Thymus (tissue), 11 donors: Measurements from ENCODE around the gene FER1L5. TPM values are rescaled to one million over a fixed set of nuclear protein-coding genes. Genes with fewer than 3 reads are reported as not detected.

ENCODE experiments used
- DNase-seq, 9 donors: peaks; one replicate each; pipeline ENCODE4 v3.0.0-alpha.2; 2013; ENCODE audit warnings: low spot score in 9 of 9, low read depth in 6 of 9, missing footprints in 1 of 9
- H3K27ac ChIP-seq, 2 donors: one replicate each; pipeline ENCODE4 v1.5.1; 2013; ENCODE audit warnings: control low read depth in 1 of 2, low read depth in 1 of 2, low read length in 1 of 2, mild to moderate bottlenecking in 1 of 2, moderate library complexity in 1 of 2
- H3K27me3 ChIP-seq, 2 donors: one replicate each; pipeline ENCODE4 v1.5.1; 2013; ENCODE audit warnings: low read length in 1 of 2; ENCODE audit not compliant: control insufficient read depth in 2 of 2, insufficient read depth in 1 of 2
- H3K36me3 ChIP-seq, 2 donors: one replicate each; pipeline ENCODE4 v1.5.1; 2013; ENCODE audit warnings: low read length in 1 of 2, mild to moderate bottlenecking in 1 of 2, moderate library complexity in 1 of 2; ENCODE audit not compliant: control insufficient read depth in 2 of 2, insufficient read depth in 2 of 2
- H3K4me1 ChIP-seq, 2 donors: one replicate each; pipeline ENCODE4 v1.5.1; 2013; ENCODE audit warnings: low read length in 2 of 2; ENCODE audit not compliant: control insufficient read depth in 2 of 2, insufficient read depth in 2 of 2
- H3K4me3 ChIP-seq, 2 donors: one replicate each; pipeline ENCODE4 v1.5.1; 2013; ENCODE audit warnings: low read length in 2 of 2, control low read depth in 1 of 2, mild to moderate bottlenecking in 1 of 2
- H3K9me3 ChIP-seq, 2 donors: one replicate each; pipeline ENCODE4 v1.5.1; 2013; ENCODE audit warnings: low read length in 1 of 2, mild to moderate bottlenecking in 1 of 2; ENCODE audit not compliant: control insufficient read depth in 2 of 2, insufficient read depth in 1 of 2
- WGBS: extraction: QIAGEN DNeasy Blood & Tissue Kit; methylation state at CpG from one replicate; pipeline ENCODE4 v1.1.7; 2013; 5-methylcytosine and 5-hydroxymethylcytosine counted together
- polyA plus RNA-seq: library from polyadenylated mRNA; stranded (reverse); fragments of 200-250 nt; gene quantifications from one replicate; pipeline ENCODE4 v1.2.3, GENCODE V29; 2013
- total RNA-seq: library from RNA; stranded (reverse); fragments of 120-200 nt; gene quantifications from one replicate; pipeline ENCODE4 v1.2.4, GENCODE V29; 2013
- donor health status: healthy.

The FER1L5 gene
- total and polyA plus RNA-seq, 2 donors, result 0.05 to 0.09 TPM

GRCh38 chr2:96684883-96685576 lies 42.5 kb downstream of the FER1L5 start:
- Histone ChIP-seq H3K27me3 (no peaks in the 10 kb centered on the region), H3K27ac (no peak overlapping the region), H3K4me3 (no peak overlapping the region), H3K36me3 (no peaks in the 10 kb centered on the region), H3K4me1 (no peaks in the 10 kb centered on the region), H3K9me3 (no peaks in the 10 kb centered on the region)
- DNase-seq, result no peak
- 91% methylated on average over 16 of the region's 16 CpGs for WGBS

DNA sequence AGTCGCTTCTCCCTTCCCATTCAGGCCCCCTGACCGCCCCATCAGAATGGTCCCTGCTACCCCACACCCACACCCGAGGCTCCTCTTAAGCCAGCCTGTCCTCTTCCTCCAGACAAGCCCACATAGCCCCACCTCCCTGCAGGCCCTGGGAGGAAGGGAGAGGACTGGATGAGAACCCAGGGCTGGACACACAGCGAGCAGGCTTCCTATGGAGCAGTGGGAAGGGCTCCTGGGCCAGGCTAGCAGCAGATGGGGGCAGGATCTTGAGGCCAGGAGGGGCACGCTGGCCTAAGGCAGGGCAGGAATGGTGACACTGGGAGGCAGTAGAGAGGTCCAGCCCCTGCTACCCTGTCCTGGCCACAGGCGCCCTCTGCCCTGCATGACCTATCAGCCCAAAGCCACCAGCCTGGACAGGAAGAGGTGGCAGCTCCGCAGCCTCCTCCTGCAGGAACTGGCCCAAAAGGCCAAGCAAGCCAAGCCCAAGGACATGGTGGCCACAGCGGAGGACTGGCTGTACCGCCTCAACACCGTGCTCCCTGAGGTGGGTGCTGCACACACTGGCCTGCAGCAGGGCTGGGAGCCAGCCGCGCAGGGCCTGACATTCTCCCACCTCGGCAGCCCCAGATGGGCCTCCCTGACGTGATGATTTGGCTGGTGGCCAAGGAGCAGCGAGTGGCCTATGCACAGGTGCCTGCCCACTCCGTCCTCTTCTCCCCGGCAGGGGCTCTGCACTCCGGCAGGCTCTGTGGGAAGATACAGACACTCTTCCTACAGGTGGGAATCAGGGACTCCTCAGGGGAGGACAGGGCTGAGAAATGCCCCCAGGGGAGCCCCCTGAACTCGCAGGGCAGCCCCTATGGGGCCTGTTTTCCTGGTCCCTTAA lies 43.3 kb downstream of the FER1L5 start:
- DNase-seq, result no peak
- no peaks in the 10 kb centered on the region for H3K27me3 ChIP-seq
- H3K27ac ChIP-seq, result no peak overlapping the region
- no peak overlapping the region for H3K4me3 ChIP-seq
- no peaks in the 10 kb centered on the region for H3K36me3 ChIP-seq
- H3K4me1 ChIP-seq, result no peaks in the 10 kb centered on the region
- no peaks in the 10 kb centered on the region for H3K9me3 ChIP-seq
- WGBS, result 72% methylated on average over 19 of the region's 19 CpGs

GRCh38 chr2:96687266-96687665 lies 44.7 kb downstream of the FER1L5 start:
- WGBS, result 98% methylated on average over 3 of the region's 3 CpGs
- Histone ChIP-seq H3K27me3 (no peaks in the 10 kb centered on the region), H3K4me3 (no peak overlapping the region), H3K27ac (no peak overlapping the region), H3K36me3 (no peaks in the 10 kb centered on the region), H3K4me1 (no peaks in the 10 kb centered on the region), H3K9me3 (no peaks in the 10 kb centered on the region)
- no peak for DNase-seq

GRCh38 chr2:96687711-96688640 lies 45.4 kb downstream of the FER1L5 start:
- H3K27ac ChIP-seq, result no peak overlapping the region
- 94% methylated on average over 27 of the region's 27 CpGs for WGBS
- no peaks in the 10 kb centered on the region for H3K27me3 ChIP-seq
- no peak overlapping the region for H3K4me3 ChIP-seq
- H3K36me3 ChIP-seq, result no peaks in the 10 kb centered on the region
- H3K9me3 ChIP-seq, result no peaks in the 10 kb centered on the region
- no peak for DNase-seq
- no peaks in the 10 kb centered on the region for H3K4me1 ChIP-seq

DNA sequence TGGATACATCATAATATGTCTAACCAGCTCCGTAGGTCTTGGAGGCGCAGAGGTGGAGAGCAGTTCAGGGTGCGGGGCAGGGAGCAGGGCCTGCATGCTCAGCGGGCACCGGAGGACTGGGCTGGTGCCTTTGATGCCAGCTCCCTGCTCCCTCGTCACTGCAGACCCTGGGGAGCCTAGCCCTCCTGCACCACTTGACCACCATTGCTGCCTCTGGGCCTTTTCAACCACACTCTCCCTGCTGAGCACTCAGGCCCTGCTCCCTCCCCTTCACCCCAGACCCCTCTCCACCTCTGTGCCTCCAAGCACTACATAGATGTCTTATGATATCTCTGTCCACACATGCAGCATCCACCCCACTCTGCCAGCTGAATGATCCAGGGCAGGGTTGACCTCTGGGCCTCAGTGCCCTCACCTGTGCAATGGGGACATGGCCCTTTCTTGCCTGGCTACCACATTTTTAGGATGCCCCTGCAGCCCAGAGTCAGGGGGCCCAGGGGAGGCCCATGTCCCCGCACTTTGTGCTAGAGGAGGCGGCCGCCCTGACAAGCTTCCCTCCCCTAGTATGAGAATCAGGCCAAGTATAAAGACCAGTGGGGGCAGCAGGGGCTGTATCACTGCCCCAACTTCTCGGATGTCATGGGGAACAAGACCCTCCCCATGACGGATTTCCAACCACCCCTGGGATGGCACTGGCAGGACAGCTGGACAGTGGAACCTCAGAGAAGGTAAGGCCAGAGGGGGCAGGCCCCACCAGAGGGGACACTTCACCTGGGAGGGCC lies 46.3 kb downstream of the FER1L5 start:
- no peak overlapping the region for H3K27ac ChIP-seq
- H3K9me3 ChIP-seq, result no peaks in the 10 kb centered on the region
- no peaks in the 10 kb centered on the region for H3K36me3 ChIP-seq
- H3K4me1 ChIP-seq, result no peaks in the 10 kb centered on the region
- 98% methylated on average over 11 of the region's 11 CpGs for whole genome bisulfite sequencing
- no peaks in the 10 kb centered on the region for H3K27me3 ChIP-seq
- no peak for DNase-seq
- no peak overlapping the region for H3K4me3 ChIP-seq

DNA sequence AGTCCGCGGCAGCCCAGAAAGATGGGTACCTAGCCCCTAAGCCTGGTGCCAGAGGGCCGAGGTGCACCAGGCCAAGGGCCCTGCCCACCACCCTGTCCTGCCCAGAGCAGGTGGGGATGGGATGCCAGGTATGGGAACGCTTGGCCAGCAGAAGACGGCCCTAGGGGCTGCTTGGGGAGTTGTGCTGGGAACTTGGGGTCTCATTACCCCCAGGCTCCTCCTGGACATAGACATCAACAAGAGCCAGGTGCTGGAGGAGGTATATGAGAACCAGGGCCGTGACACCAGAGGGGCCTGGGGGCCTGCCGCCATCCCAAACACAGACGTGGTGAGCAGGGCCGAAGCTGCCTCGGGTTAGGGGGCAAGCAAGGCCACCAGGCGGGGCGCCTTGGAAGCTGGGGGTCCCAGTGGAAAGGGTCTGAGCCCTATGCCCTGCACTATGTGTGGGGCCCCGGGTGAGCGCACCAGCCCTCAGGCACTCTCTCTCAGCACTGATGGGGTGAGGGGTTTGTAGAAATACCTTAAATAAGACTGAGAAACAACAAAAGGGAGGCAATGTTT lies 46.9 kb downstream of the FER1L5 start:
- DNase-seq, result no peak
- H3K27me3 ChIP-seq, result no peaks in the 10 kb centered on the region
- no peak overlapping the region for H3K27ac ChIP-seq
- H3K36me3 ChIP-seq, result no peaks in the 10 kb centered on the region
- no peak overlapping the region for H3K4me3 ChIP-seq
- no peaks in the 10 kb centered on the region for H3K9me3 ChIP-seq
- no peaks in the 10 kb centered on the region for H3K4me1 ChIP-seq
- WGBS, result 96% methylated on average over 14 of the region's 14 CpGs

DNA sequence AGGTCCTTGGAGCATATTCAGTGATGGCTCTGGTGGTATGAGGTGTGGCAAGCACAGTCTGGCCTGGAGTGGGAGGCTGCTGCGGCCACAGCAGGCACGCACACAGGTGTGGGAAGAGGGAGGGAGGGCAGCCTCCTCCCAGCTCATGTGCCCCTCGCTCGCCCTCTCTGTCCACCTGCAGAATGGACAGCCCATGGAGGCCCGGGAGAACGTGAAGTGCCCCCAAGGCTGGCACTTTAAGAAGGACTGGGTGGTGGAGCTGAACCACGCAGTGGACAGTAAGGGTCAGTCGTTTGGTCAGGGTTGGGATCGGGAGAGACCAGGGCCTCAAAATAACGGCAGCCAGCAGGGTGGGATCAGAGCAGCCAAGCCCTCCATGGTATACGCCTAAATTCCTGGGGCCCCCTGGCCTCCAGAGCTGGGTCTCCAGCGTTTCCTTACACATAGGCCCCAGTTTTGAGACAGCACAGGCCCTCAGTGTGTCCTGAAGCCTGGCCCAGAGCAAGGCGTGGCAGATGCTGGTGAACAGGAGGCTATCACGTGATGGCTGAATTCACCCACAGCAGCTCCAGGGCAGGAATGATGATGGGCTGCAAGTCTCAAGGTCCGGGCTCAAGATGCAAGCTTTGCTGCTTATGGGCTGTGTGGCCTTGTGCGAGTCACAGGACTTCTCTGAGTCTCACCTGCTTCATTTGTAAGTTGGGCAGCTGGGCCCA lies 47.9 kb downstream of the FER1L5 start:
- DNase-seq, result no peak
- no peak overlapping the region for H3K27ac ChIP-seq
- H3K4me1 ChIP-seq, result no peaks in the 10 kb centered on the region
- WGBS, result 96% methylated on average over 16 of the region's 16 CpGs
- H3K9me3 ChIP-seq, result no peaks in the 10 kb centered on the region
- no peak overlapping the region for H3K4me3 ChIP-seq
- H3K27me3 ChIP-seq, result no peaks in the 10 kb centered on the region
- H3K36me3 ChIP-seq, result no peaks in the 10 kb centered on the region
